T-helper 2 cell treated with Interferon-gamma antibody and Interleukin-4, amounts not matched to agents 5 μg/mL and 100 μg/mL, for 36 hours (primary cell): ENCODE results near the gene TLX1.

Experiments used
- DNase-seq: peaks from one replicate; pipeline ENCODE4 v3.0.0; 2021; ENCODE audit warnings: low spot score
- H3K27ac Mint-ChIP-seq: one replicate; pipeline ENCODE4 v1.8.0; 2021; ENCODE audit warnings: mild to moderate bottlenecking, mixed read lengths
- H3K27me3 Mint-ChIP-seq: one replicate; pipeline ENCODE4 v1.8.0; 2021; ENCODE audit warnings: low read depth, mixed read lengths
- H3K36me3 Mint-ChIP-seq: one replicate; pipeline ENCODE4 v1.8.0; 2021; ENCODE audit warnings: low read depth, mixed read lengths
- H3K4me1 Mint-ChIP-seq: one replicate; pipeline ENCODE4 v1.8.0; 2021; ENCODE audit warnings: low read depth, mixed read lengths
- H3K4me3 Mint-ChIP-seq: one replicate; pipeline ENCODE4 v1.8.0; 2022; ENCODE audit warnings: mild to moderate bottlenecking, moderate library complexity, mixed read lengths
- H3K9me3 Mint-ChIP-seq: one replicate; pipeline ENCODE4 v1.8.0; 2021; ENCODE audit warnings: mixed read lengths

The TLX1 gene

GRCh38 chr10:101120884-101121653, 10.0 kb upstream of the TLX1 start:
- Mint-ChIP-seq H3K4me1 (peaks cover 13% of the 10 kb centered on the region), H3K4me3 (peak overlapping the region; percentile 86), H3K36me3 (no peaks in the 10 kb centered on the region), H3K9me3 (no peaks in the 10 kb centered on the region), H3K27ac (peak overlapping the region; percentile 68), H3K27me3 (peaks cover 78% of the 10 kb centered on the region)
- DNase-seq, result no peak

GRCh38 chr10:101121654-101122031, 9.5 kb upstream of the TLX1 start:
- H3K36me3 Mint-ChIP-seq, result no peaks in the 10 kb centered on the region
- DNase-seq, result no peak
- H3K4me1 Mint-ChIP-seq, result peaks cover 13% of the 10 kb centered on the region
- peaks cover 81% of the 10 kb centered on the region for H3K27me3 Mint-ChIP-seq
- no peaks in the 10 kb centered on the region for H3K9me3 Mint-ChIP-seq
- no peak overlapping the region for H3K27ac Mint-ChIP-seq
- peak overlapping the region; percentile 86 for H3K4me3 Mint-ChIP-seq

DNA sequence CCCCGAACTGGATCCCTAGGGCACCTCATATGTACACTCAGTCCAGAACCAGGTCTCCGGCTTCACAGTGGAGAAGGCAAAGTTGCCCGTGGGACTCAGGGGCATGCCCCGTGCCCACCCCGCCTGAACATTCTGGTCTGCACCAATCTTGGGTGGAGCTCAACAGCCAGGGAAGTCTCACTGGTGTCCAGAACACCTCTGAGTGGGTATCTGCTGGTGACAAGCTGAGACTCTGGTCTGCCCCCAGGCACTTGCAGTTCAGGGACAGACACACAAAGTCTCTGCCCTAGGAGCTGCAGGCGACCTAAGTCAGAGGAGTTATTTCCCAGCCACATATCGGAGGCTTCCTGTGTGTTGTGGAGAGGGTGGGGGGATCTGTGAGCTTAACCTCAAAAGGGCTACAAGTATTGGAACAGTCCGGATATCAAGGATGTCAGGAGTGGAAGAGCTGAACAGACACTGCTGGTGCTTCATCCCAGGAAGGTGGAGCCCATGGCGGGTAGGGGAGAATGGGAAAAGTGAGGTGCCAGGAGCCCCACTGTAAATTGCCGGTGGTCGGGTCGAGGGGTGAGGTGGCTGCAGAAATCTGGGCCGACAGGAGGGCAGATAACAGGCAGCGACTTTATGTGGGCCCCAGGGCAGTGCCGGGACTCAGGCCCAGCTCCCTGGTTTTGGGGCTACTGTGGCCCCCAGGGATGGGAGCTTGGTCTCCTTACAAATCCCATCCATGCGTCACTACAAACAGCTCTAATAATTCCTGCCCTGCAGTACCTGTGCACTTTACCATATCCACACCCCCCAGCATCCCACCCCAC, 8.6 kb upstream of the TLX1 start:
- Mint-ChIP-seq H3K4me3 (no peak overlapping the region), H3K27me3 (peaks cover 87% of the 10 kb centered on the region), H3K36me3 (no peaks in the 10 kb centered on the region), H3K4me1 (peaks cover 13% of the 10 kb centered on the region), H3K9me3 (no peaks in the 10 kb centered on the region), H3K27ac (no peak overlapping the region)
- DNase-seq, result no peak

DNA sequence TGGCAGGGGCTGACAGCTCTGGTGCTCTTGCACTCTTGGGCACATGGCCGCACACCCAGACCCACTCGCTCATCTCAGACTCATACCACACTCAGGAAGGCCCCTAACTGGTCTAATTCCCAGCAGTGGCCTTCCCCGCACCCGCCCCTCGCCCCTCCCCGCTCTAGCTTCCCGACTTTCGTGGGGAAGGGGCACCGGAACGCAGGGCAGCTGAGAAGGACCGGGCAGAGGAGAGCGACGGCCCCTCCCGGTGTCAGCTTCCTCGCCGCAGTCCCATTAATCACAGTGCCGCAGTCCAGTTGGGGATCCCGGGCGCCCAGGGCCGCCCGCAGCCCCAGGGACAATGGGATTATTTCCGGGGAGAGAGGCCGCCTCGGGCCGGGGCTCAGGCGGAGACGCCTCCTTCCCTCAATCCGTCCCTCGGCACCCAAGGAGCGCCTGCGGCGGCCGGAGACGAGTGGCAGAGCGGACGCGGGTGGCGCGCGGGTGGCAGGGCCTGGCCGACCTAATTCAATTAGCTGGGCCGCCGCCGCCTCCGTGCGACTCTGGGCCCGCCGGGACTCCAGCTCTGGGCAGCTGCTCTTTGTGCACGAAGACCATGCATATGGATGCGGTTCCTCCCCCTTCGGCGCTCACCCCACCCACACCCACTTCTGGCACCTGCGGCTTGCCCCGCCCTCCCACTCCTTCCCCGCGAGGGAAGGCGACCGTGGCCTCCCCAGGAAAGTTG, 7.8 kb upstream of the TLX1 start:
- H3K36me3 Mint-ChIP-seq, result no peaks in the 10 kb centered on the region
- H3K9me3 Mint-ChIP-seq, result no peaks in the 10 kb centered on the region
- peaks cover 13% of the 10 kb centered on the region for H3K4me1 Mint-ChIP-seq
- H3K4me3 Mint-ChIP-seq, result no peak overlapping the region
- peaks cover 87% of the 10 kb centered on the region for H3K27me3 Mint-ChIP-seq
- no peak overlapping the region for H3K27ac Mint-ChIP-seq
- DNase-seq, result no peak

DNA sequence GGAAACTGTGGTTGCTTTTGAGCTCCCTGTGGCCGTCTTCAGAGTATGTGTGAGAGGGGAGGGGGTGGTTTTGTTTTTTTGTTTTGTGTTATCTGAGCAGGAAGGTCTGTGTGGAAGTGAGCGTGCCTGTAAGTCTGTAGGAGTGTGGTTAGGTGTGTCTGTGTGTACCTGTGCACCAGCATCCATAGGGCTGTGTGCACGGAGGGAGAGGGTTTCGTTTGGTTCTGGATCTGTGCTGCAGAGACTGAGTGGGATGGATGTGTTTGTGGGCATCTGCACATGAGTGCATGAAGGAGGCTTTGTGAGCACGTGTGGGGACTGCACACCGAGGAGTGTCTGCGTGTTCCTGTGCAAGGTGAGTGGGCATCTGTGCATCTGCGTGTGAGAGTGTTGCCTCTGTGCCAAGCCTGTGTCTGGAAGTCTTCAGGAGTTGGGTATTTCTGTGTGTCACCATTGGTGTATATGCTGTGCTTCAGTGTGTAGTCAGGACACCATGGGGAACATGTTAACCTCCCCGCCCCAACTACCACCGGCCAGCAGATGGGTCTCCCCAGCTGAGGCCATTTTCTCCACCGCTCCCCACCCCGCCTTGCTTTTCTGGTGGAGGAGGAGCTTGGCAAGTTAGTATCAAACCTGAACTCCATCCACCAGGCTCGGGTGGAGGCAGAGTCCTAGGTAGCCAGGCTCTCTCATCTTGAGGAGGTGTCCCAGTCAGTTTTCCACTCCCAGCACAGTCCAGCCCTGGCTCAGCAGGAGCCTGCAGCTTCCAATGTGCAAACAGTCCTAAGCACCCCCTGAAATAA, 7.1 kb upstream of the TLX1 start:
- H3K9me3 Mint-ChIP-seq, result no peaks in the 10 kb centered on the region
- no peaks in the 10 kb centered on the region for H3K36me3 Mint-ChIP-seq
- H3K27me3 Mint-ChIP-seq, result peaks cover 88% of the 10 kb centered on the region
- no peak overlapping the region for H3K27ac Mint-ChIP-seq
- H3K4me3 Mint-ChIP-seq, result peak overlapping the region; percentile 0
- DNase-seq, result no peak
- peaks cover 13% of the 10 kb centered on the region for H3K4me1 Mint-ChIP-seq

DNA sequence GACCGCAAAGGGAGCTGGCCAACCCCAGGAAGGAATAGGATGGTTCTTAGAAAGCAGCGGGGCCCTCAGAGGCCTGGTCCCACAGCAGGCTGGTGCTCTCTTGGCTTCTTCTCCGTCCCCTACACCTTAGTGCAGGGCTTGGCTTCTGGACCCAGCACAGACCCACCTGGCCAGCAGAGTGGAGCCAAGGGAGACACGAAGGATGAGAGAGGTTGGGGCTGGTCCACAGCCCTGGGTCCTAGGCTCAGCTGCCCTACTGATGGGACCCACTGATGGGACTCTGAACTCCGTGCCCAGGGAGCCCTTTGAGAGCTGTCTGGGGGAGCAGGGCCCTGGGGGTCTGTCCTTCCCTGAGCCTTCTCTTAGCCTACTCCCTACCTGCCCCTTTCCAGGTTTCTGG, 6.2 kb upstream of the TLX1 start:
- DNase-seq, result no peak
- Mint-ChIP-seq H3K27ac (no peak overlapping the region), H3K27me3 (peaks cover 91% of the 10 kb centered on the region), H3K9me3 (no peaks in the 10 kb centered on the region), H3K4me3 (no peak overlapping the region), H3K4me1 (peaks cover 13% of the 10 kb centered on the region), H3K36me3 (no peaks in the 10 kb centered on the region)

- Mint-ChIP-seq H3K4me1 (peaks cover 4% of the 10 kb centered on the region), H3K4me3 (no peak overlapping the region), H3K36me3 (no peaks in the 10 kb centered on the region), H3K27me3 (peaks cover 87% of the 10 kb centered on the region), H3K27ac (no peak overlapping the region), H3K9me3 (no peaks in the 10 kb centered on the region)
- no peak for DNase-seq
These were observed 4.1 kb upstream of the TLX1 start for GRCh38 chr10:101126684-101127628.

GRCh38 chr10:101130141-101130540, 959 bp upstream of the TLX1 start:
- no peak overlapping the region for H3K4me3 Mint-ChIP-seq
- H3K27ac Mint-ChIP-seq, result no peak overlapping the region
- H3K9me3 Mint-ChIP-seq, result no peaks in the 10 kb centered on the region
- no peaks in the 10 kb centered on the region for H3K4me1 Mint-ChIP-seq
- peaks cover 90% of the 10 kb centered on the region for H3K27me3 Mint-ChIP-seq
- H3K36me3 Mint-ChIP-seq, result no peaks in the 10 kb centered on the region
- DNase-seq, result no peak

GRCh38 chr10:101131962-101132635, 999 bp downstream of the TLX1 start:
- Mint-ChIP-seq H3K4me1 (no peaks in the 10 kb centered on the region), H3K27ac (no peak overlapping the region), H3K36me3 (no peaks in the 10 kb centered on the region), H3K4me3 (no peak overlapping the region), H3K9me3 (no peaks in the 10 kb centered on the region), H3K27me3 (peaks cover 91% of the 10 kb centered on the region)
- no peak for DNase-seq

- no peaks in the 10 kb centered on the region for H3K36me3 Mint-ChIP-seq
- H3K4me1 Mint-ChIP-seq, result no peaks in the 10 kb centered on the region
- H3K27me3 Mint-ChIP-seq, result peaks cover 92% of the 10 kb centered on the region
- no peaks in the 10 kb centered on the region for H3K9me3 Mint-ChIP-seq
- H3K27ac Mint-ChIP-seq, result no peak overlapping the region
- H3K4me3 Mint-ChIP-seq, result no peak overlapping the region
- DNase-seq, result no peak
These were observed 1.8 kb downstream of the TLX1 start for GRCh38 chr10:101132636-101133473.

DNA sequence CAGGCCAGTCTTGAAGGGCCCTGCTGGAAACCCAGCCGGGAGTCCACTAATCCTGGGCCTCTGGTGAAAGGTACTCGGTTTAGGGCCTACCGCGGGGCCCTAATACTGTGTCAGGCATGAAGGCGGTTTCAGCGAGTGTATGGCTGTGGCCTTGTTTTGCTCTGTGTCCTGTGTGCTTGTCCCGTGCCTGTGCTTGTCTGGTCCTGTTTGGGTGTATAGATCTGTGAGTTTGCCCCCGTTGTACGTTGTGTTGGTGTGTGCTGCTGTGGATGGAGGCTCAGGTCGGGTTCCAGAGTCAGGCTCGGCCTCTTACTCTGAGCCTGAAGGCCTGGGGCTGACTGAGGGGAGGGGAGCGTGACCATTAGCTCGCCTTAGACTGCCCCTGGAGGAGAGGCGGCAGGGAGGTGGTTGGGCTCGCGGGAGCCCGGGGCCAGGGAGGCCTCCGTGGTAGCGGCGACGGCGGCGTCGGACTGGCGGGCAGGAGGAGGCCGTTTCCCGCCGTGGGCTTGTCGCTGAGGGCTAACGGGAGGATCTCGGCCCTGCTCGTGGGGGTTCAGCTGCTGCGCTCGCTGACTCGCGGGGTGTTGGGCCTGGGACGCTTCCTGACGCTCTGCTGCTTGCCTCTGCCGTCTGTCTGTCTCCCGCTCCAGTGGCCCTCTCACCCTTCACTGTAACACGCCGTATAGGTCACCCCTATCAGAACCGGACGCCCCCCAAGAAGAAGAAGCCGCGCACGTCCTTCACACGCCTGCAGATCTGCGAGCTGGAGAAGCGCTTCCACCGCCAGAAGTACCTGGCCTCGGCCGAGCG, 2.6 kb downstream of the TLX1 start:
- DNase-seq, result no peak
- peak overlapping the region; percentile 11 for H3K27ac Mint-ChIP-seq
- H3K9me3 Mint-ChIP-seq, result no peaks in the 10 kb centered on the region
- H3K4me3 Mint-ChIP-seq, result peak overlapping the region; percentile 19
- H3K4me1 Mint-ChIP-seq, result peaks cover 3% of the 10 kb centered on the region
- peaks cover 92% of the 10 kb centered on the region for H3K27me3 Mint-ChIP-seq
- H3K36me3 Mint-ChIP-seq, result no peaks in the 10 kb centered on the region
